ENCODE measurements around the gene TRNT1.

GRCh38 chr3:3178498-3179328 is 52.0 kb downstream of the TRNT1 start:
- TF ChIP-seq, protein P1, sequence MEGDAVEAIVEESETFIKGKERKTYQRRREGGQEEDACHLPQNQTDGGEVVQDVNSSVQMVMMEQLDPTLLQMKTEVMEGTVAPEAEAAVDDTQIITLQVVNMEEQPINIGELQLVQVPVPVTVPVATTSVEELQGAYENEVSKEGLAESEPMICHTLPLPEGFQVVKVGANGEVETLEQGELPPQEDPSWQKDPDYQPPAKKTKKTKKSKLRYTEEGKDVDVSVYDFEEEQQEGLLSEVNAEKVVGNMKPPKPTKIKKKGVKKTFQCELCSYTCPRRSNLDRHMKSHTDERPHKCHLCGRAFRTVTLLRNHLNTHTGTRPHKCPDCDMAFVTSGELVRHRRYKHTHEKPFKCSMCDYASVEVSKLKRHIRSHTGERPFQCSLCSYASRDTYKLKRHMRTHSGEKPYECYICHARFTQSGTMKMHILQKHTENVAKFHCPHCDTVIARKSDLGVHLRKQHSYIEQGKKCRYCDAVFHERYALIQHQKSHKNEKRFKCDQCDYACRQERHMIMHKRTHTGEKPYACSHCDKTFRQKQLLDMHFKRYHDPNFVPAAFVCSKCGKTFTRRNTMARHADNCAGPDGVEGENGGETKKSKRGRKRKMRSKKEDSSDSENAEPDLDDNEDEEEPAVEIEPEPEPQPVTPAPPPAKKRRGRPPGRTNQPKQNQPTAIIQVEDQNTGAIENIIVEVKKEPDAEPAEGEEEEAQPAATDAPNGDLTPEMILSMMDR (IDR thresholded peaks at IDR 0.05; ENCODE audit: low read depth, low read length, poor library complexity, severe bottlenecking): no peak
- no peak for TF ChIP-seq EZH2phosphoT487 (IDR thresholded peaks at IDR 0.05; ENCODE audit: borderline replicate concordance, low read length)
